T-helper 1 cell treated with Interleukin-12 subunit alpha and Interleukin-12 subunit beta and Interleukin-4 antibody, amounts not matched to agents 30 ng/mL and 1 ng/mL, for 36 hours (primary cell): Measurements from ENCODE around the gene ACOT8. TPM values are rescaled to one million over a fixed set of nuclear protein-coding genes. Genes with fewer than 3 reads are reported as not detected.

Source experiments
- intact Hi-C: fragments of 100-400 bp; cut with micrococcal nuclease; formaldehyde crosslinking; loops from one replicate; pipeline ENCODE4 v1.15.1; 2024
- total RNA-seq: library from RNA; stranded (reverse); gene quantifications from 2 replicates; pipeline ENCODE4 v1.2.3, GENCODE V29; 2022

The ACOT8 gene
- total RNA-seq, 1 donor from 2014 or later = 33.9 TPM

GRCh38 chr20:45857882-45858216 lies 657 bp upstream of the ACOT8 start:
- intact Hi-C loops = loop anchor here (1.0 to 5.0 kb wide), 11 partner anchors 23 to 441 kb away; partner anchors contain the start of genes CTSA, DNTTIP1, NEURL2 and PIGT

DNA sequence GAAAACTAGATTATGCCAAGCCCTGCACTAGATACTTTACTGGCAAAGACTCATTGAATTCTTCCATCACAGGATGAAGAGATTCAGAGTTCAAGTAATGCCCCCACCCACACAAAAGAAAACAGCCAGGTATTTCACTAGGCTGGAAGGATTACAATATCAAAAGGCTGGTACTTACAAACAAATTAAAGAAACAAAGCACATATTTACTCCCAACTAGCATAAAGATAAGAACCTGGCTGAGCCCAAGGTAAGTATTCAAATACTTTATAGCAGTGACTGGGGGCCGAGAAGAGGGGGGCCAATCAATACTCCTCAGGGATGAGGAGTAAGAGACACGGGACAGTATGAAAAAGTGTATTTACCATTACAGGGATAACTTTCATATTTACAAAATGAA lies 3.7 kb downstream of the ACOT8 start:
- intact Hi-C loops = no loop called here

GRCh38 chr20:45852326-45852725 lies 4.9 kb downstream of the ACOT8 start:
- intact Hi-C loops = no loop called here

DNA sequence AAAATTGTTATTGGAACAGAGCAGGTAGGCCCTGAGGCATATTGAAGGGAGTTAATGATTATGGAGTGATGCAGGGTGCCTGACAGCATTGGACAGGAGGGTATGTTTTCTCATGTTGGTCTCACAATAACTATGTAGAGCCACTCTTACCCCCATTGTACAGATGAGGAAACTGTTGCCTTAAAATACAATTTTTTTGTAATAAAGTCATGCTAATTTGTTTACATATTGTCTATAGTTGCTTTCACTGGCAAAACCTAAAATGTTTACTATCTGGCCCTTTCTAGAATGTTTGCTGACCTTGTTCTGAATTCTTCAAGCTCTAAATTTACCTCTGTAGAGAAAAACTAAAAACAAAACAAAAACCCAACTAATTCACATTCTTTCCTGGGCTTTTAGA lies 5.7 kb downstream of the ACOT8 start:
- intact Hi-C loops = no loop called here

- intact Hi-C loops = no loop called here
Observed at GRCh38 chr20:45850926-45851325, 6.3 kb downstream of the ACOT8 start.

DNA sequence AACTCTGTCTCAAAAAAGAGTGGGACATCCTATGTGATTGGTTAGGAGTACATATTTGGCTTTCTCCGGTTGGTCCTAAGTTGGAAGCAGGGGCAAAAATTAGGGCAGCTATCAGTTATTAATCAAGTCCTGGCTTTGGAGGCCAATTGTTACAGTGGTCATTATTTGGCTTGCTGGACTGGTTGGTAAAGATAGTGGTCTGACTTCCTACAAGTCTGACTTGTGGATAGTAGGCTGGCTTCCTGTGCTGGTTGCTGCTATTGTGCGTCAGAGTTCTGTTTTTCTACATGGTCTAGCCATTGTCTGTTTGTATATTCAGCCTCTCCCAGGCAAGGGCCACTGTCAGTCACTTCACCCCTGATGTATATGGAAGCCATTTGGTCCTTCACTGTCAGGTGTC lies 7.0 kb downstream of the ACOT8 start:
- intact Hi-C loops = no loop called here

DNA sequence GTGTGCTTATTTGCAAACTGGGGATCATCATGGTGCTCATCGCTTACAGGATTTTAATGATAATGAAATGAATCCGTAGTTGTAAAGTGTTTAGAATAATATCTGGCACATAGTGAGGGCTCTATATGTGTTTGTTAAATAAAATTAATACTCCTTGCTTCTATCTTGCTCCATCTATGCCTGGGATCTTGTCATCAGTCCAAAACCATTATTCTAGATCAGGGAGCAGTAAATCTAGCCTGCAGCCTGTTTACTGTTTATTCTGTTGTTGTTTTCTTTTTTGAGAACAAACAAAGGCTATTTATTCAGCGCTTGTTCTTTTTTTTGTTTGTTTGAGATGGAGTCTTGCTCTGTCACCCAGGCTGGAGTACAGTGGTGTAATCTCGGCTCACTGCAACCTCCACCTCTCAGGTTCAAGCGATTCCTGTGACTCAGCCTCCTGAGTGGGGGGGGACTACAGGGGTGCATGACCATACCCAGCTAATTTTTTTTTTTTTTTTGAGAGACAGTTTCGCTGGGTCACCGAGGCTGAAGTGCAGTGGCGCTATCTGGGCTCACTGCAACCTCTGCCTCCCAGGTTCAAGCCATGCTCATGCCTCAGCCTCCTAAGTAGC lies 8.1 kb downstream of the ACOT8 start:
- intact Hi-C loops = no loop called here

DNA sequence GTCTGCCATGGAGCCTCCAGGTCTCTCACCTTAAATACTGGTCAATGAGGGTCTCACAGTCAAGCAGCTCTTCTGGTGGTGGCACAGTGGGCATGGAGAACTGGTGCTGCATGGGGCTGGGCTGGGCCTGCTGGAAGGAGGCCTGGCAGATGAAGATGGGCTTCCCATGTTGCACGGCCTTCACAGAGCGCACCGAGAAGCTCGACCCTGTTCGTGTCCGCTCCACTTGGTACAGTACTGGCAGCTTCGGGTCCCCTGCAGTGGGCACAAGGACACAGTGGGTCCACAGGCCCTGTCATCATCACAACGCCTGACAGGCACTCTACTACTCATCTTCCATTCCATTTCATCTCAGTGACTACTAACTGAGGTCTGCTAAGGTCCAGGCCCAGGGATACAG lies 8.8 kb downstream of the ACOT8 start:
- intact Hi-C loops = no loop called here

DNA sequence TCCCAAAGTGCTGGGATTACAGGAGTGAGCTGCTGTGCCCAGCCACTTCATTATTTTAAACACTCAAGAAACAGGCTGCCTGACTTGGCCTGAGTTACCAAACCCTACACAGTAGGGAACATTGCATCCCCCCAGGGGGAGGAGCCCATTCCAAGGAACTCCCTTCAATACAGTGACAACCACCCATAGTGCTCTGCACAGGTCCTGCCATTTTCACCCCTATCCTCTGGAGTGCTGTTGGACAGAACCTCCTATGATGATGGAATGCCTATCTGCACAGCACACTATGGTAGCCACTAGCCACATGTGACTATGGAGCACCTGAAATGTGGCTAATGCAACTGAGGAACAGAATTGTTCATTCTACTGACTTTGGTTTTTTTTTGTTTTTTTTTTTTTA lies 11.7 kb downstream of the ACOT8 start:
- intact Hi-C loops = no loop called here

- intact Hi-C loops = no loop called here
Observed at GRCh38 chr20:45843506-45843905, 13.7 kb downstream of the ACOT8 start.

DNA sequence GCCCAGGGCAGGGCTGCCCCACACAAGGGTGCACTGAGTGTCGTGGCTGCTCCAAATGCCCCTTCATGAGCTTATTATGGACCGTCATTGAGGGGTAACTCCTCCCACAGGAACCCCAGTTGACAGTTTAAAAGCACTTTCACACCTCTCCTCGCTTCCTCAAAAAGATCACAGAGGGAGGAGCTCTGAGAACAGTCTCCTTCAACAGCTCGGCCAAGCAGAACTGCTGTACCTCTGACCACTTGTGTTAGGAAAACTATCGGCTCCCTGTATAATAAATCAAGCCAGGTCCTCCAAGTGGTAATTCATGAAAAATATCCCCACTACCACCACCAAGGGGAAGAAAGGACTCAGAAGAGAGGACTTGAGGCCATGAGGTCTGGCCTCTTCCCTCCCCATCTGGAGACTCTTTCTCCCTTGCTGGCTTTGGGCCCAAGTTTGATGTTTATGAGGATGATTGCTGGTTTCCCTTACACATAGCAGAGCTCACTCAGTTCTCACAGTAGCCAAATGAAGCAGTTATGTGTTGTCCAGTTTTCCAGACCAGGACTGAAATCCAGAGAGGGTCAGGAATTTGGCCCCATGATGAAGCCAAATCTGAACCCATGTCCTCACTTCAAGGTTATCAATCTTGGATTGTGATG lies 14.9 kb downstream of the ACOT8 start:
- intact Hi-C loops = no loop called here

DNA sequence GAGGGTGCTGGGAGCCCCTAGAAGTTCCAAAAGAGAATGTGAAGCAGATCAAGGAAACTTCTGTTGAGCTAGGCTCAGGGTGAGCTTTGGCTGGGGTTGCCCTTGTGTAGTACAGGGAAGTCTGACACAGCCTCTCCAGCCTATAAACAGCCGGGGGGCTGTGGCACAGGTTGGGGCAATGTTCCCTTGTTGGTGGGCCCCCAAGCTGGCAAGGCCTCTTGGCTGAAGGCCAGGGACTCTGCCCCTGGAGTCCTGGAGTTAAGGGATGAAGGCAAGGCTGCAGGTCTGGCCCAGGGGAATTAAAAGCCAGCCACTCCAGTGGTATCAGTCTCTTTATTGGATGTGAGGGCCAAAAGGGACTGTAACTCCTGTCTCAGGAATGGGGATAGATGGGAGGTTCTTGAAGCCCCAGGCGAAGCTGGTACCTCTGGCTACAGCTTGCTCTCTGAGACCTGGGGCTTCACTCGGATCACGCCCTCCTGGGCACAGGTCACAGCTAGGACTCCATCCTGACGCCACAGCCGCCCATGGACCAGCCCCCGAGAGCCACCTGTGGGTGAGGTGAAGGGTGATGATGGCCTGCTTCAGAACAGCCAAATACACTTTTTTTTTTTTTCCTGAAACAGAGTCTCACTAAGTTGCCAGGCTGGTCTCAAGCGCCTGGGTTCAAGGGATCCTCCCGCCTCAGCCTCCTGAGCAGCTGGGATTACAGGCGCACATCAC lies 15.6 kb downstream of the ACOT8 start:
- intact Hi-C loops = no loop called here

- intact Hi-C loops = no loop called here
Observed at GRCh38 chr20:45840700-45841198, 16.4 kb downstream of the ACOT8 start.

DNA sequence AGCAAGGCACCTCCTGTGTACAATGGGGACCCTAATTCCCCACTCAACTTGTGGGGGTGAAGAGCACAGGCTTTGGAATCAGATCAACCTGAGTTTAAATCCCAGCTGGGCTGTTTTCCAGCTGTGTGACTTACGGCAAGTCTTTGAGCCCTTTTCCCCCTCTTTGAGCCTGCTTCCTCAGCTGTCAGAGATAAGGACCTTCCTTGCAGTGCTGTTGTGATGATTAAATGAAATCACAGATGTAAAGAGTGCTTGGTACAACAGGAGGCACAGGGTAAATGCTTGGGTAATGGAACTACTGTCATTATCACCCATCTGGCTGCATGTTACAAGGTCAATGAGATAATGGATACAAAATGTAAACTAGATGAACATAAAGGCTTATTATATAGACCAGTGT lies 20.4 kb downstream of the ACOT8 start:
- intact Hi-C loops = no loop called here

GRCh38 chr20:45835825-45836224 lies 21.4 kb downstream of the ACOT8 start:
- intact Hi-C loops = no loop called here

- intact Hi-C loops = no loop called here
Observed at GRCh38 chr20:45835329-45835765, 21.8 kb downstream of the ACOT8 start.

DNA sequence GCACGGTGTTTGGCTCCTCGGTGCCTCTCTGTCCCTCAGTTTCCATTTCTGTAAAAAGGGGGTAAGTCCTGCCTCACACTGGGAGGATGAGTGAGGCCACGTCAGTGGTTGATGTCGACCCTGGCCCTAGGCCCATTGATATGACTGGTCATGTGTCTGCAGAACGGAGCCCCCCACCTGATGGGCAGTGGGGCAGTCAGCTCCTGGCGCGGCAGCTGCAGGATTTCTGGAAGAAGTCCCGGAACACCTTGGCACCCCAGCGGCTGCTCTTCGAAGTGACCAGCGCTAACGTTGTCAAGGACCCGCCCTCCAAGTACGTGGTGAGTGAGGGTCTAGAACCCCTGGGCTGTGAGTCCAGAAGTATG lies 22.4 kb downstream of the ACOT8 start:
- intact Hi-C loops = loop anchor here (1.0 kb wide), 1 partner anchor 76 kb away; no protein-coding TSS in a partner anchor

GRCh38 chr20:45833883-45834796 lies 23.1 kb downstream of the ACOT8 start:
- intact Hi-C loops = loop anchor here (1.0 kb wide), 2 partner anchors 23 to 76 kb away; partner anchors contain the start of genes ACOT8 and ZSWIM3

GRCh38 chr20:45833030-45833882 lies 23.9 kb downstream of the ACOT8 start, which contains the start of gene SNX21:
Gene SNX21, plus strand, starts transcription at chr20:45833799. Its CDS starts 121 bp downstream, at chr20:45833920.
- intact Hi-C loops = loop anchor here (1.0 kb wide), 1 partner anchor 24 kb away; the partner anchor contains the start of genes ACOT8 and ZSWIM3

DNA sequence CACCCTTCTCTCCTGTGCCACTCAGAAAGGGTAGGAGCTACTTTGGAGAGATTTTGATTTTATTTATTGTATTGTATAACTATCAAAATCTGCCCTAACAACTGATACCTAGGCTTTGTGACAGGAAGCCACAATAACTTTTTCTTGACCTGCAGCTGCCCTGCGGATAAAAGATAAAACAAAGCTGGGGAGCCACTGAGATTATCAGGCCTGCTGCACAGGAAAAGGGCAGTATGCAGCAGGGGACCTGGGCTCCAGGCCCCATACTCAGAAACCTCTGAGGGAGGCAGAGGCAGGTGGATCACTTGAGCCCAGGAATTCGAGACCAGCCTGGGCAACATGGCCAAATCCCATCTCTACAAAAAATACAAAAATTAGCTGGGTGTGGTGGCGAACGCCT lies 24.6 kb downstream of the ACOT8 start:
- intact Hi-C loops = loop anchor here (1.0 kb wide), 1 partner anchor 25 kb away; the partner anchor contains the start of genes ACOT8 and ZSWIM3
